ENCODE data around the gene TNXB.

The TNXB gene

GRCh38 chr6:32086661-32087573 lies 22.2 kb downstream of the TNXB start:
- Histone ChIP-seq H2BK5ac (ENCODE audit: low read depth, low read length, poor library complexity) (no peak overlapping the region), H3K9me3 (ENCODE audit: insufficient read depth, low read depth, low read length) (peaks cover 3% of the 10 kb centered on the region), H3K27ac (ENCODE audit: low read depth, low read length) (no peak overlapping the region), H3K4me1 (ENCODE audit: control insufficient read depth in 1 of 2, insufficient read depth in 2 of 2, low read length in 2 of 2) (peaks cover 2 to 13% of the 10 kb centered on the region in 2 experiments), H2BK12ac (ENCODE audit: low read length) (no peak overlapping the region), H4K91ac (ENCODE audit: low read depth, low read length) (peak overlapping the region; percentile 21), H3K14ac (ENCODE audit: low read length) (peak overlapping the region; percentile 5), H2BK120ac (ENCODE audit: insufficient read depth, low read length, poor library complexity) (peak overlapping the region; percentile 0), H3K4me2 (ENCODE audit: low read length) (peak overlapping the region; percentile 51), H4K8ac (ENCODE audit: low read depth, low read length) (peak overlapping the region; percentile 3), H3K23ac (ENCODE audit: low read length) (no peak overlapping the region), H2AK5ac (ENCODE audit: low read length) (no peak overlapping the region), H3K4me3 (ENCODE audit: low read depth, low read length) (no peak overlapping the region), H3K79me1 (ENCODE audit: low read length) (peaks cover 4% of the 10 kb centered on the region), H3K36me3 (ENCODE audit: control insufficient read depth in 1 of 2, insufficient read depth in 2 of 2, low read length in 2 of 2) (no peaks in the 10 kb centered on the region), H3K18ac (ENCODE audit: low read length) (peak overlapping the region; percentile 17), H3K9ac (ENCODE audit: low read length) (no peak overlapping the region), H2AFZ (ENCODE audit: insufficient read depth, low read length, poor library complexity) (peak overlapping the region; percentile 7), H3K4ac (ENCODE audit: low read depth, low read length) (no peak overlapping the region), H4K12ac (ENCODE audit: low read depth, low read length) (no peak overlapping the region), H3K27me3 (ENCODE audit: insufficient read depth, low read length) (no peaks in the 10 kb centered on the region), H3K79me2 (ENCODE audit: control insufficient read depth, insufficient read depth, low read length, poor library complexity) (peaks cover 3% of the 10 kb centered on the region)
- whole genome bisulfite sequencing (ENCODE audit: extremely low coverage, insufficient coverage, insufficient read length), result no CpG with 5 or more reads among the region's 45 CpGs
- DNase-seq, result no peak

- Histone ChIP-seq H3K9me3 (ENCODE audit: insufficient read depth, low read depth, low read length) (peaks cover 3% of the 10 kb centered on the region), H3K14ac (ENCODE audit: low read length) (no peak overlapping the region), H3K27ac (ENCODE audit: low read depth, low read length) (no peak overlapping the region), H2AFZ (ENCODE audit: insufficient read depth, low read length, poor library complexity) (no peak overlapping the region), H3K9ac (ENCODE audit: low read length) (no peak overlapping the region), H4K91ac (ENCODE audit: low read depth, low read length) (no peak overlapping the region), H4K8ac (ENCODE audit: low read depth, low read length) (no peak overlapping the region), H3K27me3 (ENCODE audit: insufficient read depth, low read length) (no peaks in the 10 kb centered on the region), H3K18ac (ENCODE audit: low read length) (peak overlapping the region; percentile 17), H3K36me3 (ENCODE audit: control insufficient read depth in 1 of 2, insufficient read depth in 2 of 2, low read length in 2 of 2) (no peaks in the 10 kb centered on the region), H4K12ac (ENCODE audit: low read depth, low read length) (no peak overlapping the region), H3K79me1 (ENCODE audit: low read length) (peaks cover 4% of the 10 kb centered on the region), H3K4me3 (ENCODE audit: low read depth, low read length) (no peak overlapping the region), H3K4me2 (ENCODE audit: low read length) (no peak overlapping the region), H3K79me2 (ENCODE audit: control insufficient read depth, insufficient read depth, low read length, poor library complexity) (peaks cover 3% of the 10 kb centered on the region), H2BK5ac (ENCODE audit: low read depth, low read length, poor library complexity) (no peak overlapping the region), H3K4me1 (ENCODE audit: control insufficient read depth in 1 of 2, insufficient read depth in 2 of 2, low read length in 2 of 2) (peaks cover 5 to 13% of the 10 kb centered on the region in 2 experiments), H2BK120ac (ENCODE audit: insufficient read depth, low read length, poor library complexity) (no peak overlapping the region), H2BK12ac (ENCODE audit: low read length) (no peak overlapping the region), H2AK5ac (ENCODE audit: low read length) (no peak overlapping the region), H3K23ac (ENCODE audit: low read length) (no peak overlapping the region), H3K4ac (ENCODE audit: low read depth, low read length) (no peak overlapping the region)
- WGBS (ENCODE audit: extremely low coverage, insufficient coverage, insufficient read length), result no CpG with 5 or more reads among the region's 17 CpGs
- no peak for DNase-seq
Measured at GRCh38 chr6:32085759-32086459, 23.2 kb downstream of the TNXB start.

GRCh38 chr6:32084780-32085179 lies 24.4 kb downstream of the TNXB start:
- no CpG with 5 or more reads among the region's 2 CpGs for WGBS (ENCODE audit: extremely low coverage, insufficient coverage, insufficient read length)
- peaks cover 3% of the 10 kb centered on the region for H3K79me2 ChIP-seq (ENCODE audit: control insufficient read depth, insufficient read depth, low read length, poor library complexity)
- H3K4me3 ChIP-seq (ENCODE audit: low read depth, low read length), result no peak overlapping the region
- no peaks in the 10 kb centered on the region for H3K27me3 ChIP-seq (ENCODE audit: insufficient read depth, low read length)
- no peak overlapping the region for H2BK12ac ChIP-seq (ENCODE audit: low read length)
- H3K14ac ChIP-seq (ENCODE audit: low read length), result no peak overlapping the region
- no peak overlapping the region for H2BK120ac ChIP-seq (ENCODE audit: insufficient read depth, low read length, poor library complexity)
- no peak for DNase-seq
- no peak overlapping the region for H3K23ac ChIP-seq (ENCODE audit: low read length)
- H2BK5ac ChIP-seq (ENCODE audit: low read depth, low read length, poor library complexity), result no peak overlapping the region
- H3K18ac ChIP-seq (ENCODE audit: low read length), result no peak overlapping the region
- no peaks in the 10 kb centered on the region for H3K36me3 ChIP-seq (ENCODE audit: control insufficient read depth in 1 of 2, insufficient read depth in 2 of 2, low read length in 2 of 2)
- H2AFZ ChIP-seq (ENCODE audit: insufficient read depth, low read length, poor library complexity), result no peak overlapping the region
- no peak overlapping the region for H4K91ac ChIP-seq (ENCODE audit: low read depth, low read length)
- no peak overlapping the region for H2AK5ac ChIP-seq (ENCODE audit: low read length)
- H3K4ac ChIP-seq (ENCODE audit: low read depth, low read length), result no peak overlapping the region
- no peak overlapping the region for H3K9ac ChIP-seq (ENCODE audit: low read length)
- no peak overlapping the region for H3K27ac ChIP-seq (ENCODE audit: low read depth, low read length)
- no peak overlapping the region for H4K12ac ChIP-seq (ENCODE audit: low read depth, low read length)
- no peak overlapping the region for H4K8ac ChIP-seq (ENCODE audit: low read depth, low read length)
- H3K4me2 ChIP-seq (ENCODE audit: low read length), result no peak overlapping the region
- H3K4me1 ChIP-seq (ENCODE audit: control insufficient read depth in 1 of 2, insufficient read depth in 2 of 2, low read length in 2 of 2), result peaks cover 5 to 13% of the 10 kb centered on the region in 2 experiments
- H3K79me1 ChIP-seq (ENCODE audit: low read length), result peaks cover 4% of the 10 kb centered on the region
- peaks cover 3% of the 10 kb centered on the region for H3K9me3 ChIP-seq (ENCODE audit: insufficient read depth, low read depth, low read length)

- no peak overlapping the region for H3K4me2 ChIP-seq (ENCODE audit: low read length)
- no peak overlapping the region for H3K27ac ChIP-seq (ENCODE audit: low read depth, low read length)
- H2BK120ac ChIP-seq (ENCODE audit: insufficient read depth, low read length, poor library complexity), result no peak overlapping the region
- no peak overlapping the region for H3K23ac ChIP-seq (ENCODE audit: low read length)
- H3K79me2 ChIP-seq (ENCODE audit: control insufficient read depth, insufficient read depth, low read length, poor library complexity), result peaks cover 3% of the 10 kb centered on the region
- H3K9me3 ChIP-seq (ENCODE audit: insufficient read depth, low read depth, low read length), result peaks cover 3% of the 10 kb centered on the region
- no peak overlapping the region for H2AK5ac ChIP-seq (ENCODE audit: low read length)
- H3K27me3 ChIP-seq (ENCODE audit: insufficient read depth, low read length), result no peaks in the 10 kb centered on the region
- no peak overlapping the region for H3K9ac ChIP-seq (ENCODE audit: low read length)
- H4K8ac ChIP-seq (ENCODE audit: low read depth, low read length), result no peak overlapping the region
- no CpG with 5 or more reads among the region's 22 CpGs for WGBS (ENCODE audit: extremely low coverage, insufficient coverage, insufficient read length)
- H2BK5ac ChIP-seq (ENCODE audit: low read depth, low read length, poor library complexity), result no peak overlapping the region
- DNase-seq, result no peak
- peaks cover 5 to 13% of the 10 kb centered on the region in 2 experiments for H3K4me1 ChIP-seq (ENCODE audit: control insufficient read depth in 1 of 2, insufficient read depth in 2 of 2, low read length in 2 of 2)
- no peak overlapping the region for H3K14ac ChIP-seq (ENCODE audit: low read length)
- no peak overlapping the region for H3K4ac ChIP-seq (ENCODE audit: low read depth, low read length)
- no peaks in the 10 kb centered on the region for H3K36me3 ChIP-seq (ENCODE audit: control insufficient read depth in 1 of 2, insufficient read depth in 2 of 2, low read length in 2 of 2)
- H2BK12ac ChIP-seq (ENCODE audit: low read length), result no peak overlapping the region
- H3K4me3 ChIP-seq (ENCODE audit: low read depth, low read length), result no peak overlapping the region
- H4K91ac ChIP-seq (ENCODE audit: low read depth, low read length), result no peak overlapping the region
- no peak overlapping the region for H4K12ac ChIP-seq (ENCODE audit: low read depth, low read length)
- H2AFZ ChIP-seq (ENCODE audit: insufficient read depth, low read length, poor library complexity), result no peak overlapping the region
- H3K79me1 ChIP-seq (ENCODE audit: low read length), result peaks cover 4% of the 10 kb centered on the region
- no peak overlapping the region for H3K18ac ChIP-seq (ENCODE audit: low read length)
Measured at GRCh38 chr6:32083812-32084768, 25.0 kb downstream of the TNXB start.
